HEK293 (cell line): ENCODE data around the gene FLG.
"Not testable (repeated sequence)": the region's sequence is repeated elsewhere in the genome, so short reads cannot be mapped to it uniquely, and the experiment has no call there.

ENCODE experiments used
- CTCF ChIA-PET: fragments of 350-600 bp; formaldehyde crosslinking; extraction: SDS; loops from one replicate; lab custom pipeline; 2021; ENCODE audit warnings: antibody characterized with exemption; lab: Yijun Ruan, JAX
- POLR2A ChIA-PET: fragments of 300-600 bp; formaldehyde crosslinking; extraction: SDS; loops from one replicate; lab custom pipeline; 2020; ENCODE audit warnings: antibody characterized with exemption, inconsistent platforms; lab: Yijun Ruan, JAX
- H3K27ac ChIP-seq: fragments of 200-500 bp; sonication (Bioruptor generic); 2 replicates; pipeline ENCODE4 v1.5.1; 2014; ENCODE audit warnings: low read depth, low read length, control low read depth, inconsistent platforms; ENCODE audit errors: extremely low read depth
- H3K36me3 ChIP-seq, 2 experiments: fragments of 200-500 bp in 1 of 2; sonication (Bioruptor generic) in 1 of 2; 1 replicate in 1 of 2; 2 replicates in 1 of 2; pipeline ENCODE4 v1.5.1; 2014 to 2017; ENCODE audit warnings: inconsistent platforms in 2 of 2, low read length in 2 of 2; ENCODE audit not compliant: control insufficient read depth in 2 of 2, insufficient read depth in 1 of 2
- H3K4me1 ChIP-seq: fragments of 200-500 bp; sonication (Bioruptor generic); 2 replicates; pipeline ENCODE4 v1.5.1; 2014; ENCODE audit warnings: mild to moderate bottlenecking, low read length, inconsistent platforms; ENCODE audit not compliant: control insufficient read depth, insufficient read depth
- H3K4me3 ChIP-seq: 2 replicates; pipeline ENCODE4 v1.5.1; 2011; ENCODE audit warnings: low read depth, mild to moderate bottlenecking, control low read depth, low read length, moderate library complexity
- H3K9me3 ChIP-seq: fragments of 200-500 bp; sonication (Bioruptor generic); 2 replicates; pipeline ENCODE4 v1.5.1; 2014; ENCODE audit warnings: low read depth, low read length, inconsistent platforms; ENCODE audit not compliant: control insufficient read depth, insufficient read depth
- GLIS2 ChIP-seq: fragments of 450-650 bp; formaldehyde crosslinking; IDR thresholded peaks from 2 replicates; pipeline ENCODE4 v1.5.1; 2016; ENCODE audit warnings: missing biosample characterization, missing genetic modification characterization
- HIC1 ChIP-seq: fragments of 450-650 bp; formaldehyde crosslinking; IDR thresholded peaks from 2 replicates; pipeline ENCODE4 v1.5.1; 2016; ENCODE audit warnings: missing biosample characterization, missing genetic modification characterization
- HOXC10 ChIP-seq: sonication (generic); formaldehyde crosslinking; IDR thresholded peaks from 2 replicates; pipeline ENCODE4 v1.8.1; 2023; ENCODE audit warnings: mild to moderate bottlenecking, missing genetic modification reagents
- MZF1 ChIP-seq: fragments of 450-650 bp; formaldehyde crosslinking; IDR thresholded peaks from 2 replicates; pipeline ENCODE4 v1.5.1; 2017; ENCODE audit warnings: missing biosample characterization, missing genetic modification characterization, borderline replicate concordance
- PATZ1 ChIP-seq: fragments of 450-650 bp; formaldehyde crosslinking; IDR thresholded peaks from 2 replicates; pipeline ENCODE4 v1.5.1; 2016; ENCODE audit warnings: missing biosample characterization, missing genetic modification characterization
- RBAK ChIP-seq: fragments of 450-650 bp; formaldehyde crosslinking; IDR thresholded peaks from 2 replicates; pipeline ENCODE4 v1.5.1; 2016; ENCODE audit warnings: missing biosample characterization, missing genetic modification characterization
- ZBTB26 ChIP-seq: fragments of 450-650 bp; formaldehyde crosslinking; optimal IDR thresholded peaks from 2 replicates; pipeline ENCODE3; 2016; ENCODE audit warnings: missing biosample characterization, mild to moderate bottlenecking, missing genetic modification characterization
- ZBTB44 ChIP-seq: fragments of 450-650 bp; IDR thresholded peaks from 2 replicates; pipeline ENCODE4 v1.5.1; 2018; ENCODE audit warnings: missing biosample characterization, mild to moderate bottlenecking, missing genetic modification characterization
- ZFP41 ChIP-seq: fragments of 450-650 bp; formaldehyde crosslinking; IDR thresholded peaks from 2 replicates; pipeline ENCODE4 v1.5.1; 2016; ENCODE audit warnings: missing biosample characterization, missing genetic modification characterization, borderline replicate concordance
- ZNF202 ChIP-seq: fragments of 450-650 bp; formaldehyde crosslinking; IDR thresholded peaks from 2 replicates; pipeline ENCODE4 v1.5.1; 2016; ENCODE audit warnings: missing biosample characterization, missing genetic modification characterization, borderline replicate concordance
- ZNF341 ChIP-seq: fragments of 450-650 bp; formaldehyde crosslinking; IDR thresholded peaks from 2 replicates; pipeline ENCODE4; 2016; ENCODE audit warnings: low read depth, missing biosample characterization, missing genetic modification characterization
- ZNF37A ChIP-seq: fragments of 450-650 bp; IDR thresholded peaks from 2 replicates; pipeline ENCODE4 v1.5.1; 2018; ENCODE audit warnings: missing biosample characterization, missing genetic modification characterization
- ZNF416 ChIP-seq: fragments of 450-650 bp; formaldehyde crosslinking; IDR thresholded peaks from 2 replicates; pipeline ENCODE4 v1.5.1; 2016; ENCODE audit warnings: missing biosample characterization, missing genetic modification characterization
- ZNF426 ChIP-seq: fragments of 450-650 bp; formaldehyde crosslinking; IDR thresholded peaks from 2 replicates; pipeline ENCODE4 v1.5.1; 2017; ENCODE audit warnings: missing biosample characterization, missing genetic modification characterization, mild to moderate bottlenecking, inconsistent platforms, moderate library complexity
- ZNF518A ChIP-seq: fragments of 450-650 bp; formaldehyde crosslinking; conservative IDR thresholded peaks from 2 replicates; pipeline ENCODE4 v1.5.1; 2016; ENCODE audit warnings: low read depth, missing biosample characterization, missing genetic modification characterization
- ZNF560 ChIP-seq: fragments of 450-650 bp; formaldehyde crosslinking; IDR thresholded peaks from 2 replicates; pipeline ENCODE4 v1.5.1; 2017; ENCODE audit warnings: missing biosample characterization, missing genetic modification characterization, borderline replicate concordance
- ZNF580 ChIP-seq: fragments of 450-650 bp; formaldehyde crosslinking; IDR thresholded peaks from 2 replicates; pipeline ENCODE4 v1.5.1; 2016; ENCODE audit warnings: missing biosample characterization, missing genetic modification characterization

Gene FLG

GRCh38 chr1:152313970-152314369, 11.1 kb downstream of the FLG start (continued):
- no peak for TF ChIP-seq PATZ1 (tag by site-specific recombination)
- TF ChIP-seq ZNF518A (tag by site-specific recombination), result no peak
- TF ChIP-seq, all 188 proteins: peak for 0

GRCh38 chr1:152313319-152313801, 11.7 kb downstream of the FLG start:
- TF ChIP-seq HOXC10 (CRISPR knock-in tag) (no peak), HIC1 (tag by site-specific recombination) (no peak), ZBTB44 (tag by site-specific recombination) (no peak), ZNF37A (no peak), ZFP41 (tag by site-specific recombination) (no peak), ZNF416 (no peak), MZF1 (no peak), RBAK (tag by site-specific recombination) (no peak), ZNF580 (tag by site-specific recombination) (no peak), ZNF426 (tag by site-specific recombination) (no peak), GLIS2 (tag by site-specific recombination) (no peak), ZNF202 (tag by site-specific recombination) (no peak), ZNF341 (tag by site-specific recombination) (no peak), ZBTB26 (tag by site-specific recombination) (no peak), ZNF560 (no peak)
- TF ChIP-seq, all 188 proteins: peak for 0
- ChIA-PET CTCF (interaction anchor here (0.5 to 1.1 kb wide), 2 partner anchors 14 to 34 kb away, joined by 3 to 4 read pairs; no protein-coding TSS in a partner anchor), POLR2A (no interaction called here)
- Histone ChIP-seq H3K27ac (no peak overlapping the region), H3K9me3 (no peaks in the 10 kb centered on the region), H3K4me3 (no peak overlapping the region), H3K4me1 (no peaks in the 10 kb centered on the region), H3K36me3 (no peaks in the 10 kb centered on the region)

GRCh38 chr1:152312169-152312568, 12.9 kb downstream of the FLG start:
- H3K36me3 ChIP-seq, POLR2A ChIA-PET, H3K4me1 ChIP-seq, H3K27ac ChIP-seq, H3K4me3 ChIP-seq, H3K9me3 ChIP-seq, CTCF ChIA-PET: not testable (repeated sequence)
